Type B pancreatic cell (in vitro differentiated cells): ENCODE data around the gene FRMD5. TPM values are rescaled to one million over a fixed set of nuclear protein-coding genes. Genes with fewer than 3 reads are reported as not detected.

ENCODE experiments used
- DNase-seq: peaks from one replicate; pipeline ENCODE4 v3.0.0; 2021; ENCODE audit warnings: mixed read lengths; ENCODE audit not compliant: unreplicated experiment; ENCODE audit errors: extremely low spot score
- H3K27ac Mint-ChIP-seq: 2 replicates; pipeline ENCODE4 v1.8.0; 2021; ENCODE audit warnings: mild to moderate bottlenecking, mixed read lengths
- H3K27me3 Mint-ChIP-seq: 2 replicates; pipeline ENCODE4 v1.8.0; 2021; ENCODE audit warnings: mixed read lengths
- H3K36me3 Mint-ChIP-seq: 2 replicates; pipeline ENCODE4 v1.8.0; 2021; ENCODE audit warnings: mixed read lengths
- H3K4me1 Mint-ChIP-seq: one replicate; pipeline ENCODE4 v1.8.0; 2021; ENCODE audit warnings: mixed read lengths; ENCODE audit not compliant: unreplicated experiment
- H3K4me3 Mint-ChIP-seq: 2 replicates; pipeline ENCODE4 v1.8.0; 2021; ENCODE audit warnings: mild to moderate bottlenecking, mixed read lengths
- H3K9me3 Mint-ChIP-seq: 2 replicates; pipeline ENCODE4 v1.8.0; 2021; ENCODE audit warnings: mixed read lengths
- CTCF ChIP-seq: fragments of 200-600 bp; sonication (generic); conservative IDR thresholded peaks from 2 replicates; pipeline ENCODE4 v1.5.0; 2021; ENCODE audit warnings: antibody characterized with exemption, mild to moderate bottlenecking
- total RNA-seq: library from RNA; stranded (reverse); gene quantifications from 2 replicates; pipeline ENCODE4 v1.2.1, GENCODE V29; 2021; ENCODE audit warnings: low replicate concordance

The FRMD5 gene
- total RNA-seq, 1 donor from 2014 or later: 3.8 TPM

DNA sequence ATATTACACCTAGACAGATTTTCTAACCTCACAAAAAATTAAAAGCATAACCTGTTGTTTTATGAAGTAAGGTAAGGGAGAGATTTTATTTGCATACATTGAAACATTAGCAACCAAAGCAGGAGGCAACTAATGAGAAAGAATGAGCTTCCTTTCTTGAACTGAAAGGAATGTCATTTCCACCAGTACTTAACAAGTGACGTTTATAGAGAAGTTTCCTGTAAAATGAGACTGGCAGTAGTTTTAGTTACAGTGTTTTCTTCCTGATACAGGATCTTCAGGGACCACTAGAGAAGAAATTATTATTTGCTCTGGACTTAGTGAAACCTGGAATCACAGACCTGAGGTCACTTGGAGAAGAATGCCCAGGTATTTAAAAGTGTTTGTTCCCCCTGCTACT lies 27.4 kb upstream of the FRMD5 start:
- Mint-ChIP-seq H3K4me3 (no peak overlapping the region), H3K36me3 (no peaks in the 10 kb centered on the region), H3K27ac (no peak overlapping the region), H3K27me3 (peaks cover 9% of the 10 kb centered on the region), H3K9me3 (no peaks in the 10 kb centered on the region), H3K4me1 (no peaks in the 10 kb centered on the region)
- DNase-seq: no peak
- no peak for TF ChIP-seq CTCF

DNA sequence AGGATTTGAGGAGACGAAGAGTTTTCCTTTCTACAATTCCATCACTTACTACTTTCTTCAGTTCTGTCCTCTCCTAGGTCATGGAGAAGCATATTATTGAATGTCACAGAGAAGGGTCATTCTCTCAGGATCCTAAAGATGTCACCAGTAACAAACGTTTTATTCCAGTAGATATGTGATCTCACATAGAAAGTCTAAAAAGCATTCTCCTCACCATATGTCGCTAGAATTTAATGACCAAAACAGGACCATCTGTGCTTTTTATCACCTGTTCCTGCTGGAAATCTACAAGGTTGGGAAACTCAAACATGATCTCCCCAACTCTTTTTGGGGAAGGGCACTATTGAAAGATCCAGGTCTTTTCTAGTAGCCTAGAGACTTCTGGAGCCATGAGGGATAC lies 24.0 kb upstream of the FRMD5 start:
- Mint-ChIP-seq H3K4me3 (no peak overlapping the region), H3K4me1 (no peaks in the 10 kb centered on the region), H3K27ac (no peak overlapping the region), H3K36me3 (no peaks in the 10 kb centered on the region), H3K27me3 (peaks cover 8% of the 10 kb centered on the region), H3K9me3 (no peaks in the 10 kb centered on the region)
- no peak for TF ChIP-seq CTCF
- DNase-seq: no peak

- Mint-ChIP-seq H3K27me3 (peaks cover 10% of the 10 kb centered on the region), H3K4me3 (no peak overlapping the region), H3K36me3 (no peaks in the 10 kb centered on the region)
These were observed 21.9 kb upstream of the FRMD5 start for GRCh38 chr15:44216958-44217357.

GRCh38 chr15:44215594-44215993 lies 20.5 kb upstream of the FRMD5 start:
- DNase-seq: no peak
- Mint-ChIP-seq H3K9me3 (no peaks in the 10 kb centered on the region), H3K36me3 (no peaks in the 10 kb centered on the region), H3K4me3 (no peak overlapping the region), H3K27ac (no peak overlapping the region), H3K27me3 (peaks cover 10% of the 10 kb centered on the region), H3K4me1 (no peaks in the 10 kb centered on the region)
- TF ChIP-seq CTCF: no peak

More at GRCh38 chr15:44216958-44217357, 21.9 kb upstream of the FRMD5 start:
- no peak for TF ChIP-seq CTCF
- H3K4me1 Mint-ChIP-seq: no peaks in the 10 kb centered on the region
- H3K27ac Mint-ChIP-seq: no peak overlapping the region
- no peaks in the 10 kb centered on the region for H3K9me3 Mint-ChIP-seq
- no peak for DNase-seq

- H3K27ac Mint-ChIP-seq: no peak overlapping the region
- no peaks in the 10 kb centered on the region for H3K36me3 Mint-ChIP-seq
- H3K4me3 Mint-ChIP-seq: no peak overlapping the region
- DNase-seq: no peak
- no peak for TF ChIP-seq CTCF
- no peaks in the 10 kb centered on the region for H3K4me1 Mint-ChIP-seq
- peaks cover 12% of the 10 kb centered on the region for H3K27me3 Mint-ChIP-seq
- H3K9me3 Mint-ChIP-seq: no peaks in the 10 kb centered on the region
These were observed 13.9 kb upstream of the FRMD5 start for GRCh38 chr15:44208956-44209355.

GRCh38 chr15:44207643-44208042 lies 12.6 kb upstream of the FRMD5 start:
- no peak for DNase-seq
- H3K27ac Mint-ChIP-seq: no peak overlapping the region
- H3K27me3 Mint-ChIP-seq: peaks cover 11% of the 10 kb centered on the region
- H3K36me3 Mint-ChIP-seq: no peaks in the 10 kb centered on the region
- H3K9me3 Mint-ChIP-seq: no peaks in the 10 kb centered on the region
- no peak overlapping the region for H3K4me3 Mint-ChIP-seq
- TF ChIP-seq CTCF: no peak
- H3K4me1 Mint-ChIP-seq: no peaks in the 10 kb centered on the region
